HG03571 (cell line): ENCODE results near the gene ATCAY.
"Not testable (repeated sequence)": the region's sequence is repeated elsewhere in the genome, so short reads cannot be mapped to it uniquely, and the experiment has no call there.

ENCODE experiments used
- ATAC-seq: cut with Tn5 transposase; IDR thresholded peaks from one replicate; pipeline ENCODE4 v1.9.1; 2021; ENCODE audit not compliant: unreplicated experiment

ATCAY gene

DNA sequence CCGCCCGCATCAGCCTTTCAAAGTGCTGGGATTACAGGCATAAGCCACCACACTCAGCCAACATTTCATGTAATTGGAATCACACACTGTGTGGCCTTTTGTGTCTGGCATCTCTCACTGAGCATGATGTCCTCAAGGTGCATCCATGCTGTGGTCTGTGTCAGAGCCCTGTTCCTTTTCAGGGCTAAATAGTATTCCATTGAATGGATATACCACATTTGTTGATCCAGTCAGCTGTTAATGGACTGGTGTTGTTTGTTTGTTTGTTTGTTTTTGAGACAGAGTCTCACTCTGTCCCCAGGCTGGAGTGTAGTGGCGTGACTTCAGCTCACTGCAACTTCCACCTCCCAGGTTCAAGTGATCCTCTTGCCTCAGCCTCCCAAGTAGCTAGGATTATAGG is 17.9 kb downstream of the ATCAY start:
- no peak for ATAC-seq

DNA sequence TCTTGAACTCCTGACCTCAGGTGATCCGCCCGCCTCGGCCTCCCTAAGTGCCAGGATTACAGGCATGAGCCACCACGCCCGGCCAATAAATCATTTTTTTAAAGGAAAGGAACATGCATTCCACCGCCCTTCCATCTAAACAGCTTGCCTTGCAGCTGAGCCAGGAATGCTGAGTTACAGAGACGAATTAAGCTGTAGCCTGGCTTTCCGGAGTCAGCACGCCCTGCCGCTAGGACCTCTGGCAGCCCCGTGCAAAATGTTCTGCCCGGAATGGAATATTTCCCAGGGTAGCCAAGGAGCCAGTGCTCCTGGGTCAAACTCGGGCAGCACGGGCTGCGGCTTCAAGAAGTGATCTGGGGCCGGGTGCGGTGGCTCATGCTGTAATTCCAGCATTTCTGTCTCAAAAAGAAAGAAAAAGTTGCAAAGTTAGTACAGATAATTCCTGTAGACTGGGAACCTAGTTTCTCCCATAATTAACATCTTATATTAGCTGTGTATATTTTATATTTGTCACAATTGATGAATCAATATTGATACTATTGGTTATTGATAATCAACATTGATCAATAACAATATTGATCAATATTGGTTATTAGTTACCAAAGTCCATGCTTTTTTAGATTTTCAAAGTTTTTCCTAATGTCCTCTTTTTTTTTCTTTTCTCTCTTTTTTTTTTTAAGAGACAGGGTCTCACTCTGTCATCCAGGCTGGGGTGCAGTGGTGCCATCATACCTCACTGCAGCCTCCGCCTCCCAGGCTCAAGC is 19.2 kb downstream of the ATCAY start:
- ATAC-seq, result no peak

DNA sequence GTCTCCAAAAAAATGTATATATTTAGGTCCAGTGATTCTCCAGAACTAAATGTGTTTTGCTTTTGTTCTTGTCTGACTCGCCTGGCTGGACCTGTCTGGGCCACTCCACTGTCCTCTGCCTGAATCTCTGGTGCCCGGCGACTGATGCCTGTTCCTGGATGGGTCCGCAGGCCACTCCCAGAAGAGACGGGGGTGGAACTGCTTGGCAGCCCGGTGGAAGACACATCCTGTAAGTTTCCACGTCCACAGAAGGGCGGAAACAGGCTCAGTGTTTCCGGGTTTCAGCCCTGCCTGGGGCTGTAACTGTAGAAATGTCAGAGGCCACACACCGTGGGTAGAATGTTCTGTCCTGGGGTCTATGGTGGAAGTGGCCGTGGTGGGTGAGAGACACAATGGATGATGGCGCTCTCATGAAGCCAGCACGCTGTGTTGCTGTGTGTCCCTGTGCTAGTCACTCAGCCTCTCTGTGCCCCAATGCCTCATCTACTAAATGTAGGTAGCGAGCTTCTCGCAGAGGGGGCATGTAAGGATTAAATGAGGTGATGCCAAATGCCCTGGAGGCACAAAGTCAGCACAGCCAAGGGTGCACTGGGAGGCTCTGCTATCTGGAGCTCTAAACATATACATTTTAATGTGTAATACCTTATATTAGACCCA is 22.0 kb downstream of the ATCAY start:
- no peak for ATAC-seq

DNA sequence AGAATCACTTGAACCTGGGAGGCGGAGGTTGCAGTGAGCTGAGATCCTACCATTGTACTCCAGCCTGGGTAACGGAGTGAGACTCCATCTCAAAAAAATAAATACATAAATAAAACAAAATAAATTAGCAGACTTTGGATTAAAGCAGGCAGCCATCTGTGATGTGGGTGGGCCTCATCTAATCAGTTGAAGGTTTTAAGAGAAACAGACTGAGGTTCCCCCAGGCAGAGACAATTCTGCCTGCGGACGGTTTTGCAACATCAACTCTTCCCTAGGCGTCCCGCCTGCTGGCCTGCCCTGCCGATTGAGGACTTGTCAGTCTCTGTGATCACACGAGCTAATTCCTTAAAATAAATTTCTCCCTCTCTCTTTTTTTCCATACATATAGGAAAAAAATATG is 23.7 kb downstream of the ATCAY start:
- no peak for ATAC-seq

DNA sequence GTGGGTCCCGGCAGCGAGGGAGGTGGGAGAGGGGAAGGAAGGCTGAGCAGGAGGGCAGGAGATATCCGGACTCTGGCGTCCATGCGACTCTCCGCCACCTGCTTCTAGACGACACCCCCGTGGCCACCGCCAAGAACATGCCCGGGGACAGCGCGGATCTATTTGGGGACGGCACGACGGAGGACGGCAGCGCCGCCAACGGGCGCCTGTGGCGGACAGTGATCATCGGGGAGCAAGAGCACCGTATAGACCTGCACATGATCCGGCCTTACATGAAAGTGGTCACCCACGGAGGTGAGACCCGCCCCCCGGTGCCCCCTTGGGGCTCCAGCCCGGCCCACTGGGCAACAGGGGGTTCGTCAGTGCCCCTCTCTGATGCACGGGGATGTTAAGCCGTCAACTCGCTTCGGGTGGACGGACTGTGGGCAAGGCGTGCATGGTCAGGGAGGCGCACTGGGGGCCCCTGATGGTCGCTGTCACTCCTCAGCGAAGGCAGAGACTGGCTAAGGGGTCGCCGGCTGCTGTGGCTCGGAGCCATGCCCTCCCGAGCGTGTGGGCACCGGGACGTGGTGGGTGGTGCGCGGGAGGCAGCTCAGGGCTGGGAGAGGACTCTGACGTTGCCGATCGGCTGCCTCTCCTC is 27.3 kb downstream of the ATCAY start:
- no peak for ATAC-seq

DNA sequence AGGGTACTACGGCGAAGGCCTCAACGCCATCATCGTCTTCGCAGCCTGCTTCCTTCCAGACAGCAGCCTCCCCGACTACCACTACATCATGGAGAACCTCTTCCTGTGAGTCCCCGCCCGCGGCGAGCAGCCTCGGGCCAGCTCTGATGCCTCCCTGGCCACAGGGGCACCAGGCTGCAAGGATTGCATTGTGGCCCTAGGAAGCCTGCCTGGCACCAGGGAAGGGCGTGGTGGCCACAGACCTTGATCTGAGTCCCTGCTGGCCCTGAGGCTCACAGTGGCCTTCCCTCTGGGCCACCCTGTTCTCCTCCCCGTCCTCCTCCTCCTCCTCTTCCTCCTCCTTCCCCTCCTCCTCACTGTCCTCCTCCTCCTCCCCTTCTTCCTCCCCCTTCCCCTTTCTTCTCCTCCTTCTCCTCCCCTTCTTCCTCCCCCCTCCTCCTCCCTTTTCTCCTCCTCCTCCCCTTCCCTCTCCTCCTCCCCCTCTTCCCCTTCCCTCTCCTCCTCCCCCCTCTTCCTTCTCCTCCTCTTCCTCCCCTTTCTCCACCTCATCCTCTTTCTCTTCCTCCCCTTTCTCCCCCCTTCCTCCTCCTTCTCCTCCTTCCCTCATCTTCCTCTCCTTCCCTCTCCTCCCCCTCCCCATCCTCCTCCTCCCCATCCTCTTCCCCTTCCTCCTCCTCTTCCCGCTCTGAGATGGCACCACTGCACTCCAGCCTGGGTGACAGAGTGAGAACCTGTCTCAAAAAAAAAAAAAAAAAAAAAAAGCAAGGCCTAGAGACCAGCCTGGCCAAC is 28.0 kb downstream of the ATCAY start:
- ATAC-seq, result no peak

DNA sequence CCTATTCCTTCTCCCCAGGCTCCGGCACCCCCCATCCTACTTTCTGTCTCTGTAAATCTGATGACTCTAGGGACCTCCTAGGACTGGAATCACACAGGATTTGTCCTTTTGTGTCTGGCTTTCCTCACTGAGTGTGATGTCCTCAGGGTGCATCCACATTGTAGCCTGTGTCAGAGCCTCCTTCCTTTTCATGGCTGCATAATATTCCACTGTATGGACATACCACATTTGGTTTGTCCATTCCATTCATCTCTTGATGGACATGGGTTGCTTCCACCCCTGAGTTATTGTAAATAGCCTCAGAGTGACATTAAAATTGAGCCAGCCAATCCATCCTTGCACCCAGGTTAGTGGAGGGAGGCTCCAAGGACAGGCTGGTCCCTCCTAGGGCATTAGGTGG is 29.6 kb downstream of the ATCAY start:
- no peak for ATAC-seq

DNA sequence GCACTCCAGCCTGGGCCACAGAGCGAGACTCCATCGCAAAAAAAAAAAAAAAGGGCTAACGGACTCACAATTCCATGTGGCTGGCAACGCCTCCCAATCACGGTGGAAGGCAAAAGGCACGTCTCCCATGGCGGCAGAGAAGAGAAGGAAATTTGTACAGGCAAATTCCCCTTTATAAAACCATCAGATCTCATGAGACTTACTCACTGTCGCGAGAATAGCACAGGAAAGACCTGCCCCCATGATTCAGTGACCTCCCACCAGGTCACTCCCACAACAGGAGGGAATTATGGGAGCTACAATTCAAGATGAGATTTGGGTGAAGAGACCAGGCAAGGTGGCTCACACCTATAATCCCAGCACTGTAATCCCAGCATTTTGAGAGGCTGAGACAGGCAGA is 33.7 kb downstream of the ATCAY start:
- no peak for ATAC-seq

DNA sequence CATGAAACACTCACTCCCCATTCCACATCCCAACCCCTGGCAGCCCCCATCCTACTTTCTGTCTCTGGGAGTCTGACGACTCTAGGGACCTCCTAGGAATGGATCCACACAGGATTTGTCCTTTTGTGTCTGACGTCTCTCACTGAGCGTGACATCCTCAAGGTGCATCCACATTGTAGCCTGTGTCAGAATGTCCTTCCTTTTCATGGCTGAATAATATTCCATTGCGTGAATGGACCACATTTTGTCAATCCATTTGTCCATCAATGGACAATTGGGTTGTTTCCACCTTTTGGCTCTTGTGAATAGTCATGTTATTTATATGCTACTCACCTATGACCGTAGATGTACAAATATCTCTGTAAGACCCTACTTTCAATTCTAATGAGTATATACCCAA is 35.5 kb downstream of the ATCAY start:
- no peak for ATAC-seq

DNA sequence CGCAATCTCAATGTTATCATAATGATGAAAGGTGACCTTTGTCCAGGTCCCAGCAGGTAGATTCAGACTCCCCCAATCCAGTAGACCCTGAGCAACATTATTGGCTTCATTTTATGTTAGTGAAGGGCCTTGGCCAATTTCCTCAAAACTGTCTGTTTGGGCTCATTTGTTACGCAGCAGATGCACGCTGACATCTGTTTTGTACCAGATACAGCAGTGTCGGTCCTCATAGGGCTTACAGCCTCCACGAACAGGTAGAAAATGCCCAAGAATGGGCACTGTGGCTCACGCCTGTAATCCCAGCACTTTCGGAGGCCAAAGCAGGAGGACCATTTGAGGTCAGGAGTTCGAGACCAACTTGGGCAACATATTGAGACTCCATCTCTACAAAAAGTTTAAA is 39.3 kb downstream of the ATCAY start:
- ATAC-seq, result no peak

DNA sequence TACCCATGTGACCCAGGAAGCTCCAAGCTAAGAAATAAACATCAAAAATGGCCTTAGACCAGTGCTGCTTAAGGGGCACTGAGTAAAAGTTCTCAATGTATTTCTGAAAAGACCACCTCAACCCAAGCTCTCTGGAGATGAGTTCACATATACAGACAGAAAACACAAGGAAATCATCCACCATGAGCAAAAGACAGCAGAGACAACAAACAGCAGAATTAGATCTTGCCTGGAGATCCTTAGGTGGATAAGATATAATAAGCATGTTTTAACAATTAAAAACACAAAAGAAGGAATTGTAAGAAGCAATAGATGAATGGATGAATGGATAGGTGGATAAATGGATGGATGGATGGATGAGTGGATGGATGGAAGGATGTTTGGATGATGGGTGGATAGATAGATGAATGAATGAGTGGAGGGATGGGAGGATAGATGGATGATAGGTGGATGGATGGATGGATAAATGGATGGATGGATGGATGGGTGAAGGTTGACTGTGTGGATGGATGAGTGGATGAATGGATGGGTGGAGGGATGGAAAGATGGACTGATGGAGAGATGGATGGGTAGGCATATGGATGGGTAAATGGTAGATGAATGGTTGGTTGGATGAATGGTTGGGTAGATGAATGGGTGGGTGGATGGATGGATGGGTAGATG is 42.7 kb downstream of the ATCAY start:
- ATAC-seq, result no peak

DNA sequence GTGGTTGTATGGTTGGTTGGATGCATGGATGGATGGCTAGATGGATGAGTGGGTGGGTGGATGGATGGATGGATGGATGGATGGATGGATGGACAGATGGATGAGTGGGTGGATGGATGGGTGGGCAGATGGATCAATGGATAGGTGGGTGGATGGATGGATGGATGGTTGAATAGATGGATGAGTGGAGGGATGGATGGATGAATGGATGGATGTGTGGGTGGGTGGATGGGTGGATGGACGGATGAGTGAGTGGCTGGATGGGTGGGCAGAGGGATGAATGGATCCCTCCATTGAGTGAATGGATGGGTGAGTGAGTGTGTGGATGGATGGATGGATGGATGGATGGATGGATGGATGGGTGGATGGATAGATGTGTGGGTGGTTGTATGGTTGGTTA is 43.4 kb downstream of the ATCAY start:
- ATAC-seq, result no peak

DNA sequence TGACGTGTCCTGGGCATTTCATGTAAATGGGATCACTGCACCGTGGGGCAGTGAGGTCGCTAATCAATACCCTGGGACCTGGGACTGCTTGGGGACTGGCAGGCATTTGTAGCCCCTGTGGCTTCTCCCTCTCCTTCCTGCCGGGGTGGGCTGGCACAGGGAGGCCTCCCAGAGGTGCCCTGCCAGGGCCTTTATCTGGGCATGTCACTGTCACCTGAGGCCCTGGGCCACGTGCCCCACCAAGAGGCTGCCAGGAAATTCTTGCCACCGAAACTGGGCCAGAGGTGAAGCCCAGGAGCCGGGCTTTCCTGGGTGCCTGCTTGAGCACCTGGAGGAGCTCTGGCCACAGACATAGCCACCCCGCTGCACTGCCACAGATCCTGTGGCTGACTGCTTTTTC is 50.6 kb downstream of the ATCAY start:
- ATAC-seq, result no peak

DNA sequence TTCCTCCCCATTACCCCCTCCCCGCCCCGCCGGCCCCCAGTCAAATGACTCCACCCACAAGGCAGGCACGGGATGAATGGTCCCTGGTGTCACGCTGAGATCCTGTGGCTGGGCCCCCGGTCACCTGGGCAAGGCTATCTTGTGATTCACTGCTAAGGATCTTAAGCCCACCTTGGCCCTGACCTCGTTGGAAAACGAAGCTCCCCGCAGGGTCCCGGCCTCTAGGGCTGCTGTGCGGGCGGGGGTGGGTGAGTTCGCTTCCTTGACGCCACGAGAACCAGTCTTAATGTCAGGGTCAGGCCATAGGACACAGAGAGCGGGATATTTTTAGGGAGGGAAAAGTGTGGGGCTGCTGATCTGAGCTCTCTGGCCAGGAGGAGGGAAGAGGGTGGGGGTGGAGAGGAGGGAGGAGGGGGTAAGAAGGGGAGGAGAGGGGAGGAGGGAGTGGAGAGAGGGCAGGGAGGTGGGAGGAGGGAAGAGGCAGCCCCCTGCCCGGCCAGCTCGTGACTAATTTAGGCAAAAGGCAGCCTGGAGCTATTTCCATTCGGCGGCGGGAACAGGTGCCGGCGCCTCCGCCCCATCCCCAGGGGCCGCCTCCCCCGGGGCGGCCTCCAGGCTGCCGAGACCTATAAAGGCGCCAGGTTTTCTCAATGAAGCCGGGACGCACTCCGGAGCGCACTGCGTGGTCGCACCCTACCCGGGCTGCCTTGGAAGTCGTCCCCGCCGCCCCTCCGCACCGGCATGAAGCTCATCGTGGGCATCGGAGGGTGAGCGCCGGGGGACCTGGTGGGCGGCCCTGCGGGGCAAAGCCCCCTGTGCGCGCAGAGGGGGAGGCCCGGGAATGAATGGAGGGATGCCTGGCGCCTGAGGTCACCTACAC is 52.7 kb downstream of the ATCAY start, which contains the start of gene NMRK2:
TSS of gene NMRK2 (plus strand) at position 139 of the 880 bp plus-strand sequence. CDS start at position 742, 603 bp downstream.
- ATAC-seq, result no peak

DNA sequence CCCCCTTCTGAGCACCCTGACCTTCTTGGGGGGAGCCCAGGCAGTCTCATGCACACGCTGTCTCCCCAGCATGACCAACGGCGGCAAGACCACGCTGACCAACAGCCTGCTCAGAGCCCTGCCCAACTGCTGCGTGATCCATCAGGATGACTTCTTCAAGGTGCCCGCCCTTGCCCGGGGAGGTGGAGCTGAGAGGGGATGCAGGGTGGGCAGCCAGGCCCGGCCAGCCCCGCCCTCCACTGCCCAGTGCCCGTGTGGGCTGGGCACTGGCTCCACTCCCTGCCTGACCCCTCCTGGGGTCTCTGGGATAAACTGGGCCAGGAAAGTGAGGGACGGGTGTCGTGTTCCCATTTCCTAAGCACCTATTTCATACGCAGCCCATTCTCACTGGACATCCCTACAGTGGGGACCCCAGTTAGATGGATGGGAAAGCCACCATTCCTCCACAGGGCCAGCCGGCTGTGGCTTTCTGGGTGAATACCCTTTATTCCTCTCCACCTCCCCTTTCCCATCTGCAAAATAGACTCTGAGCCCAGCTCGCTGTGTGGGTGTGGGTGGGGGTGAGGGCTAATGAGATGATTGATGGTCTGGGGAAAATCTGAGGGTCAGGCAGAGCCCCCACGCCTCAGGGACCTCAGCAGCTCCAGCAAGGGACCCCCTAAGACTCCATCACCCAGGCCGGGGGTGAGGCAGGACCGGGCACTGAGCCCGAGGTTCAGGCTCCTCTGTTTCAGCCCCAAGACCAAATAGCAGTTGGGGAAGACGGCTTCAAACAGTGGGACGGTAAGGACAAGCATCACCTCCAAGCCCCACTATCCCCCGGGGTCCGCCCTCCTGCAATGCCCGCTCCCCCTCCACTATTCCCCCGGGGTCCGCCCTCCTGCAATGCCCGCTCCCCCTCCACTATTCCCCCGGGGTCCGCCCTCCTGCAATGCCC is 56.3 kb downstream of the ATCAY start:
- ATAC-seq, result no peak

DNA sequence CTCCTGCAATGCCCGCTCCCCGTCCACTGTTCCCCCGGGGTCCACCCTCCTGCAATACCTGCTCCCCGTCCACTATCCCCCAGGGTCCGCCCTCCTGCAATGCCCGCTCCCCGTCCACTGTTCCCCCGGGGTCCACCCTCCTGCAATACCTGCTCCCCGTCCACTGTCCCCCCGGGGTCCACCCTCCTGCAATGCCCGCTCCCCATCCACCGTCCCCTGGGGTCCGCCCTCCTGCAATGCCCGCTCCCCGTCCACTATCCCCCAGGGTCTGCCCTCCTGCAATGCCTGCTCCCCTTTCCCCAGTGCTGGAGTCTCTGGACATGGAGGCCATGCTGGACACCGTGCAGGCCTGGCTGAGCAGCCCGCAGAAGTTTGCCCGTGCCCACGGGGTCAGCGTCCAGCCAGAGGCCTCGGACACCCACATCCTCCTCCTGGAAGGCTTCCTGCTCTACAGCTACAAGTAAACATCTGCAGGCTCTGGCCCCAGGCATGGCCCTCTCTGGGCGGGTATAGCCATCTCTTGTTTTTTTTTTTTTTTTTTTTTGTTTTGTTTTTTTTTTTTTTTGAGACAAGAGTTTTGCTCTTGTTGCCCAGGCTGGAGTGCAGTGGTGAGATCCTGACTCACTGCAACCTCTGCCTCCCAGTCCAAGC is 57.9 kb downstream of the ATCAY start:
- not testable (repeated sequence) for ATAC-seq

DNA sequence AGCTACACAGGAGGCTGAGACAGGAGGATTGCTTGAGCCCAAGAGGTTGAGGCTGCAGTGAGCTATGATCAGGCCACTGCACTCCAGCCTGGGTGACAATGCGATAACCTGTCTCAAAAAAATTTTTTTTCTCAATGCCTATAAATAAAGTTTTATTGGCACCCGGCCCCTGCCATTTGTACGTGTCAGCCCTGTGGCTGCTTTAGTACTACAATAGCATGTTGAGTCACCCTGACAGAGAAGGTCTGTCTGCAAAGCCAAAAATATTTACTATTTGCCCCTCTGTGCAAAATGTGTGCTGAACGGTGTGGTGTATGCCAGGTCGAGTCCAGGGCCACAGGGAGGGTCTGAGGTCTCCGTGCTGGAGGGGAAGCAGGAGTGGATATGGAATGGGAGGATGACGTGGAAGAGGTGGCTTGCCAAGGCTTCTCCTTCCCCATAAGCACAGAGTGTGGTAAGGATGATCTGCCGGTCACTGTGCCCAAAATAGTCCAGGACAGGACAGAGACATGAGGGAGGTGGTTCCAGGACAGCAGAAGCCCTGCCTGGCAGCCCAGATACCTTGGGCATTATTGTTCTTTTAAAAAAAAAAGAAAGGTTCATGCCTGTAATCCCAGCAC is 62.4 kb downstream of the ATCAY start:
- no peak for ATAC-seq
